Body of pancreas (tissue), 4 donors: Measurements from ENCODE around the gene CEP83. TPM values are rescaled to one million over a fixed set of nuclear protein-coding genes. Genes with fewer than 3 reads are reported as not detected.
"Not testable (repeated sequence)": the region's sequence is repeated elsewhere in the genome, so short reads cannot be mapped to it uniquely, and the experiment has no call there.

Source experiments
- ATAC-seq: fragments of 150-250 bp; one replicate; pipeline ENCODE4 v1.9.1; 2016
- DNase-seq, 4 donors: peaks; one replicate each; pipeline ENCODE4 v3.0.0-alpha.2; 2019
- H3K27ac ChIP-seq, 4 donors: fragments of 200-600 bp; sonication (generic); 1 replicate in 3 of 4; 2 replicates in 1 of 4; pipeline versions ENCODE4 v1.5.1 to v1.6.1; 2016 to 2019; ENCODE audit warnings: mild to moderate bottlenecking in 1 of 4, mixed read lengths in 1 of 4, moderate library complexity in 1 of 4
- H3K27me3 ChIP-seq, 2 donors: fragments of 200-600 bp; sonication (generic); one replicate each; pipeline ENCODE4 v1.6.0; 2016; ENCODE audit warnings: mild to moderate bottlenecking in 1 of 2
- H3K36me3 ChIP-seq, 2 donors: fragments of 200-600 bp; sonication (generic); replicated peaks in 1 of 2; 2 replicates each; pipeline ENCODE4 v1.5.1; 2016; ENCODE audit warnings: low read depth in 2 of 2; ENCODE audit not compliant: insufficient read depth in 1 of 2
- H3K4me1 ChIP-seq: fragments of 200-600 bp; sonication (generic); one replicate; pipeline ENCODE4 v1.6.0; 2016
- H3K4me3 ChIP-seq, 2 donors: fragments of 200-600 bp; sonication (generic); 1 replicate in 1 of 2; 2 replicates in 1 of 2; pipeline ENCODE4 v1.5.1; 2016 to 2019
- H3K9me3 ChIP-seq, 3 donors: fragments of 200-600 bp; sonication (generic); 1 replicate in 2 of 3; 2 replicates in 1 of 3; pipeline ENCODE4 v1.5.1; 2016
- CTCF ChIP-seq, 7 experiments: fragments of 450-650 bp in 4 of 7; fragments of 200-600 bp in 3 of 7; sonication (generic) in 3 of 7; IDR thresholded peaks; one replicate each; pipeline ENCODE4 v1.5.1; 2016 to 2019; ENCODE audit warnings: antibody characterized with exemption in 7 of 7
- POLR2A ChIP-seq, 3 donors: fragments of 450-650 bp; IDR thresholded peaks; one replicate each; pipeline ENCODE4 v1.6.1; 2016; ENCODE audit warnings: antibody characterized with exemption in 3 of 3, mild to moderate bottlenecking in 2 of 3
- WGBS, 2 donors: methylation state at CpG; one replicate each; pipeline ENCODE4 v1.1.5; 2017; 5-methylcytosine and 5-hydroxymethylcytosine counted together
- intact Hi-C: fragments of 100-400 bp; cut with DNase I; formaldehyde crosslinking; loops from one replicate; pipeline ENCODE4 v1.15.1; 2023
- total RNA-seq, 2 donors: library from RNA; depleted of rRNA; stranded (reverse); fragments of >200 nt; gene quantifications; one replicate each; pipeline ENCODE4 v1.1.0, GENCODE V29; 2016

CEP83 gene
- total RNA-seq, 2 donors from 2014 or later = 41.8 to 48.1 TPM

GRCh38 chr12:94458877-94459727 lies 565 bp downstream of the CEP83 start:
- peak in 1 of 4 donors; percentile 2 for DNase-seq
- WGBS, 2 donors = 0% methylated on average over 18 to 23 of the region's 23 CpGs

GRCh38 chr12:94457311-94457710 lies 2.4 kb downstream of the CEP83 start:
- no peaks in the 10 kb centered on the region for H3K27me3 ChIP-seq
- DNase-seq (no peak), ATAC-seq (no peak)
- H3K4me1 ChIP-seq = peaks cover 26% of the 10 kb centered on the region
- 78 to 79% methylated on average over 1 of the region's 1 CpG for WGBS, 2 donors
- H3K27ac ChIP-seq = no peak overlapping the region
- TF ChIP-seq POLR2A (IDR thresholded peaks at IDR 0.05) = no peak
- TF ChIP-seq CTCF (IDR thresholded peaks at IDR 0.05) = no peak
- H3K9me3 ChIP-seq = no peaks in the 10 kb centered on the region
- H3K4me3 ChIP-seq = no peak overlapping the region
- intact Hi-C loops = no loop called here
- no peaks in the 10 kb centered on the region for H3K36me3 ChIP-seq

More at GRCh38 chr12:94458877-94459727, 565 bp downstream of the CEP83 start:
- TF ChIP-seq POLR2A (IDR thresholded peaks at IDR 0.05) = no peak
- TF ChIP-seq CTCF (IDR thresholded peaks at IDR 0.05) = no peak
- intact Hi-C loops = no loop called here
- Histone ChIP-seq H3K36me3 (no peaks in the 10 kb centered on the region), H3K27me3 (no peaks in the 10 kb centered on the region), H3K4me1 (peaks cover 26% of the 10 kb centered on the region), H3K9me3 (no peaks in the 10 kb centered on the region), H3K4me3 (peak overlapping the region; percentile 44 to 82), H3K27ac (peak overlapping the region; percentile 83 to 93 (median 88))
- ATAC-seq = peak; percentile 47

- H3K36me3 ChIP-seq, DNase-seq, H3K27ac ChIP-seq, H3K4me3 ChIP-seq, ATAC-seq, H3K27me3 ChIP-seq, intact Hi-C loops, H3K9me3 ChIP-seq: not testable (repeated sequence)
- 91 to 93% methylated on average over 7 of the region's 7 CpGs for WGBS, 2 donors
- H3K4me1 ChIP-seq = peaks cover 18% of the 10 kb centered on the region
Measured at GRCh38 chr12:94454318-94454717, 5.3 kb downstream of the CEP83 start.

DNA sequence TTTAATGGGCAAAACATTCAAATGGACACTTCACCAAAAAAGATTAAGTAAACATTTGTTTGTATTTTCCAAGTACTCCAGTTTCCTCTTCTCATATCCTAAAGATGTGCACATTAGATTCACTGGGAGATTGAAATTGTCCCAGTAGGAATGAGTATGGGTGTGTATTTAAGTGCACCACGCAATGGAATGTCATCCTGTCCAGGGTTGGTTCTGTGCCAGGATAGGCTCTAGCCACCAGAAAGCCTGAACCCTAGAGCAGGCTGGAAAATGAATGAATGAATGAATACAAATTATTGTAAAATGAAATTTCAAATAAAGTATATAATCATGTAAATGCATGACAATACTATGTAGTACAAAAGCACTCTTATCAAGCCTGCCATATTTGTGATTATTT lies 14.0 kb downstream of the CEP83 start:
- 71 to 77% methylated on average over 1 of the region's 1 CpG for WGBS, 2 donors
- Histone ChIP-seq H3K27me3 (no peaks in the 10 kb centered on the region), H3K9me3 (no peaks in the 10 kb centered on the region), H3K4me3 (no peak overlapping the region), H3K4me1 (no peaks in the 10 kb centered on the region), H3K27ac (no peak overlapping the region), H3K36me3 (no peaks in the 10 kb centered on the region)
- no peak for TF ChIP-seq POLR2A (IDR thresholded peaks at IDR 0.05)
- TF ChIP-seq CTCF (IDR thresholded peaks at IDR 0.05) = no peak
- intact Hi-C loops = no loop called here
- no peak for DNase-seq
- ATAC-seq = no peak

GRCh38 chr12:94437303-94437702 lies 22.4 kb downstream of the CEP83 start:
- Histone ChIP-seq H3K27ac (no peak overlapping the region), H3K27me3 (no peaks in the 10 kb centered on the region), H3K36me3 (no peaks in the 10 kb centered on the region), H3K4me1 (peaks cover 26% of the 10 kb centered on the region), H3K4me3 (no peak overlapping the region), H3K9me3 (no peaks in the 10 kb centered on the region)
- intact Hi-C loops = no loop called here
- DNase-seq (no peak), ATAC-seq (no peak)
- 97 to 100% methylated on average over 1 of the region's 1 CpG for WGBS, 2 donors
- TF ChIP-seq CTCF (IDR thresholded peaks at IDR 0.05) (no peak), POLR2A (IDR thresholded peaks at IDR 0.05) (no peak)
